Measurements from ENCODE around the gene HEATR5A.
"Not testable (repeated sequence)": the region's sequence is repeated elsewhere in the genome, so short reads cannot be mapped to it uniquely, and the experiment has no call there.

DNA sequence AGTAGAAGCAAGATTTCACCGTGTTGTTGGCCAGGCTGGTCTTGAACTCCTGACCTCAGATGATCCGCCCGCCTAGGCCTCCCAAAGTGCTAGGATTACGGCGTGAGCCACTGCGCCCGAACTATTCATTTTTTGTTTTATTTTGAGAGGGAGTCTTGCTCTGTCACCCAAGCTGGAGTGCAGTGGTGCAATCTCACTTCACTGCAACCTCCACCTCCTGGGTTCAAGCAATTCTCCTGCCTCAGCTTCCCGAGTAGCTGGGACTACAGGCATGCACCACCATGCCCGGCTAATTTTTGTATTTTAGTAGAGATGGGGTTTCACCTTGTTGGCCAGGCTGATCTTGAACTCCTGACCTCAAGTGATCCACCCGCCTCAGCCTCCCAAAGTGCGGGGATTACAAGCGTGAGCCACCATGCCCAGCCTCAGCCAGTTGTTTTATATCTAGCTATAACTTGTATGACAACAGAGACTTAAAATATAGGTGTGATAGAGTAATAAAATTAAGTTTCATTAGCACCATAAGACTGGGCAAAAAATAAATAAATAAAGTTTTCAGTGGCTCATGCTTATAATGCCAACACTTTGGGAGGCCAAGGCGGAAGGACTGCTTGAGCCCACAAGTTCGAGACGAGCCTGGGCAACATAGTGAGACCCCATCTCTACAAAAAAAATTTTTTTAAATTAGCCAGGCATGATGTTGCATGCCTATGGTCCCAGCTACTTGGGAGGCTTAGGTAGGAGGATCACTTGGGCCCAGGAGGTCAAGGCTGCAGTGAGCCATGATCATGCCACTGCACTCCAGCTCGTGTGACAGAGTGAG, 41.0 kb downstream of the HEATR5A start:
- not testable (repeated sequence) for TF ChIP-seq POLR2A (IDR thresholded peaks at IDR 0.05)
- TF ChIP-seq, protein P1, sequence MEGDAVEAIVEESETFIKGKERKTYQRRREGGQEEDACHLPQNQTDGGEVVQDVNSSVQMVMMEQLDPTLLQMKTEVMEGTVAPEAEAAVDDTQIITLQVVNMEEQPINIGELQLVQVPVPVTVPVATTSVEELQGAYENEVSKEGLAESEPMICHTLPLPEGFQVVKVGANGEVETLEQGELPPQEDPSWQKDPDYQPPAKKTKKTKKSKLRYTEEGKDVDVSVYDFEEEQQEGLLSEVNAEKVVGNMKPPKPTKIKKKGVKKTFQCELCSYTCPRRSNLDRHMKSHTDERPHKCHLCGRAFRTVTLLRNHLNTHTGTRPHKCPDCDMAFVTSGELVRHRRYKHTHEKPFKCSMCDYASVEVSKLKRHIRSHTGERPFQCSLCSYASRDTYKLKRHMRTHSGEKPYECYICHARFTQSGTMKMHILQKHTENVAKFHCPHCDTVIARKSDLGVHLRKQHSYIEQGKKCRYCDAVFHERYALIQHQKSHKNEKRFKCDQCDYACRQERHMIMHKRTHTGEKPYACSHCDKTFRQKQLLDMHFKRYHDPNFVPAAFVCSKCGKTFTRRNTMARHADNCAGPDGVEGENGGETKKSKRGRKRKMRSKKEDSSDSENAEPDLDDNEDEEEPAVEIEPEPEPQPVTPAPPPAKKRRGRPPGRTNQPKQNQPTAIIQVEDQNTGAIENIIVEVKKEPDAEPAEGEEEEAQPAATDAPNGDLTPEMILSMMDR (IDR thresholded peaks at IDR 0.05) = not testable (repeated sequence)
